GM21360 (cell line): ENCODE measurements around the gene SLC14A1.

ENCODE experiments used
- ATAC-seq: cut with Tn5 transposase; IDR thresholded peaks from one replicate; pipeline ENCODE4 v1.9.1; 2021; ENCODE audit warnings: mild to moderate bottlenecking, moderate library complexity; ENCODE audit not compliant: unreplicated experiment

Gene SLC14A1

DNA sequence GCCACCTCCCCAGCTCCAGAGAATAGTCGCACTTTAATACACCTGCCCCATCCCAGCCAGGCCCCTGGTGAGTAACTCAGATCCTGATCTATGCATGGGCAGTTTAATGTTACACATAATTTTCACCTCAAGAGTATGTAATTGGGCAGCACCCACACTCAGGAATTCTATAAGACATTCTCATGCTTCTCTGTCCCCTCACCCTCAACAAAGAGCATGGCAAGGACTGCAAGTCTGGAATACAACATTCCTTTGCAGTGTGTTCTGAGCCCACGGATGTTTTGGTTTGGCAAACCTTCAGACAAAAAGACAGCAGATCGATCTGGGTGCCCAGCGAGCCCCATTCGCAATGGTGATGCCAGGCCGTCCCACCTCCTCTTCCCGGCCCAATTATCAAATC is 4.9 kb upstream of the SLC14A1 start:
- ATAC-seq = no peak

DNA sequence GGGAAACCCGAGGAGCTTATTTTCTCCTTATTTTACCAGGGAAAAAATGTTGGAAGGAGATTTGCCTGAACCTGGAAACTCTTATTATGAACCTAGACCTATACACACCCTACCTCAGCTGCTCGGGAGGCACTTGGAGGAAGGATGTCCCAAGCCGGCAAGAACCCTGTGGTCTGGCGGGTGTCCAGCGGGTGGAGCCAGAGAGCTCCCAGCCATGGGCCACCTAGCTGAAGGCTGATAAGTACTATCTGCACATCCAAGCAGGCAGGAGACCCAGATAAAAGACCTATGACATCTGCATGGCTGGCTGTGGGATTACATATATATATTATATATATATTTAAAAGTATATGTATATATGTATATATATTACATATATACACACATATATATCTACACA is 1.1 kb upstream of the SLC14A1 start:
- no peak for ATAC-seq

DNA sequence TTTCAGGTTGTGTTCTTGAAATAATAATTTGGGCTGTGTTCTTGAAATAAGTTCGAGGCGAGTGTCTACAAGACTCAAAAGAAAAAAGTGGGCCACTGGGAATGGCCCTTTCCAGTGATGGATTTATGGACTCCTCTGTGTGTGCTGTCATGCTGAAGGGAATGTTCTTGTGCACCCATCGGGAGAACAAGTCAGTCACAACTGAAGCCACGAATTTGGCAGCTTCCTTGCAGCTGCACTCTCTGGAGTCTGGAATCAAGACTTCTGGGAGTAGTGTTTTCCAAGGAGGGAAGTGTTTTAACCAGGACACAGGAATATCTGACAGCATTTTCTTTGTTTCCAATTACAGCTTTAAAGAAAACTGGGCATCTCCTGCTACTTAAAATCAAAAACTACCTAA is 620 bp downstream of the SLC14A1 start:
- no peak for ATAC-seq

DNA sequence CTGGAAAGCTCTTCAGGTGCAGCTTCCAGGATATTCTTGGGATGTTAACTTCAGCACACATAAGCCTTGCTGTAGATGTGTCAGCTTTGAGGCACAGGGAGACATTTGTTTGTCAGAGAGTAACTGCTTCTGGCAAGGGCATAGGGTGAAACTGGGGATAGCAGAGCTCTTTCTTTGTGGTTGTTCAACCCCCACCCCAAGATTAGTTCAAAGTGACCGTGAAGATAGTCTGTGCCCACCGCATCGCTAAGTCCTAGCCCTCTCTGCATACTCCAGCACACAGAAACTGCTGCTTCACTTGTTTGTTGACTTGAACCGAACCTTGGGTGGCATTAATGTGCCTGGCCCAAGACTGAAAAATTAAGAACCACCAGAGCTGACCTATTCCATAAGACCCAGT is 1.4 kb downstream of the SLC14A1 start:
- no peak for ATAC-seq

DNA sequence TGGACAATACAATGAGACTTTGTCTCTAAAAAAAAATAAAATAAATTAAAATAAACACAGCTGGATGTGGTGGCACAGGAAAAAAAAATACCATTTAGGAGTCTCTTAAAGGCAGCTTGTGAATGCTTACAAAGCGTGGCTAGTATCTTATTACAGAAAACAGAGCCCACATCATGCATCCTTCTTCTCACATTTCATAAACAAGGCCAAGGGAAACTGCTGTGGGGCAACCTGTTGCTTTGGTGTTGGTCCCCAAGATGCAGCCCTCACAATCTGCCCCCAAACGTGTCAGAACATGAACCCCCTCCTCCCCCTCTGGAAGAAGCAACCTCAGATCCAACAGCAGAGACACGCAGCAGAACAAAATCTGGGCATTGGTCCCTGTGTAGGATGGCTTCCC is 2.6 kb downstream of the SLC14A1 start:
- no peak for ATAC-seq

DNA sequence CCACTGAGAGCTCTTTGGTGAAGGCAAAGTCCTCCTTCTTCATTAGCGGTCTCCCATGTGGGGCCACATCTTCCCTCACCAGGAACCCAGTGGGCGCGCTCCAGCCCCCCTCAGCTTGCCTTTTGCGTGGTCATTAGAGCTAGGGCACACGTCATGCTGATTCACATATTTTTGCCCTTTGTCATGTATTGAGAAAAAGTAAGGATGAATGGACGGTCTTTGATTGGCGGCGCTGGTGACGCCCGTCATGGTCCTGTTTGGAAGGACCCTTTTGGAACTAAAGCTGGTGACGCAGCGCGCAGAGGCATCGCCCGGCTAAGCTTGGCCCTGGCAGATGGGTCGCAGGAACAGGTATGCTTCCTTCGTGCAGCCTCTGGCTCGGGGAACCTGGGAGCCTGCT is 3.1 kb downstream of the SLC14A1 start:
- no peak for ATAC-seq

DNA sequence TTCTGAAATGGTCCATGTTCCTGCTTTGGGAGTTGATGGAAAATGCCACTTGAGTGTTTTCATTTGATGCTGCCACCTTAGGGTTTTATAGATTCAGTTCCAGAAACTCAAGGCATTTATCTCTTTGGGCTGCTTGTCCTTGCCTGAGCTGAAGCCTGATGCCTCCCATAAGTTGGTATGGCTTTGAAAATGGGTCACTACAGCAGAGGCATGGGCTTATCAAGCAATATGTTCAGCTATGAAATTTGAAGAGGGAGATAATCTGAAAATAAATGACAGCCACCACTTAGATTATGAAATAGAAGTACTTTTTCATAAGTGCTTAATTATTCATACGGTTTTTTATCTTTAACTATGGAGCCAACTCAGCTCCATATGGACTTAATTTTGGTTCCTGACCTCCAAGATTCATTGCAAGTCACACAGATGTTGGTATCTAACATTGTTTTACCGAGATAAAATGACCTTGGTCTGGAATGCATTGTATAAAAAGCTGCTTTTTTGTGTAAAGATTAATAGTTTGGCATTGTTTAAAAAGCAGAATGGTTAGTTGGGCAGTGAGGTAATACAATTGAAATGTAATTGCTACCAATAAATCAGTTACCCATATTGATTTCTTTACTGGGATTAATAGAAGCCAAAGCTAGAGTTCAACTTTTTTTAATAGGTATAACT is 4.5 kb downstream of the SLC14A1 start:
- ATAC-seq = no peak

DNA sequence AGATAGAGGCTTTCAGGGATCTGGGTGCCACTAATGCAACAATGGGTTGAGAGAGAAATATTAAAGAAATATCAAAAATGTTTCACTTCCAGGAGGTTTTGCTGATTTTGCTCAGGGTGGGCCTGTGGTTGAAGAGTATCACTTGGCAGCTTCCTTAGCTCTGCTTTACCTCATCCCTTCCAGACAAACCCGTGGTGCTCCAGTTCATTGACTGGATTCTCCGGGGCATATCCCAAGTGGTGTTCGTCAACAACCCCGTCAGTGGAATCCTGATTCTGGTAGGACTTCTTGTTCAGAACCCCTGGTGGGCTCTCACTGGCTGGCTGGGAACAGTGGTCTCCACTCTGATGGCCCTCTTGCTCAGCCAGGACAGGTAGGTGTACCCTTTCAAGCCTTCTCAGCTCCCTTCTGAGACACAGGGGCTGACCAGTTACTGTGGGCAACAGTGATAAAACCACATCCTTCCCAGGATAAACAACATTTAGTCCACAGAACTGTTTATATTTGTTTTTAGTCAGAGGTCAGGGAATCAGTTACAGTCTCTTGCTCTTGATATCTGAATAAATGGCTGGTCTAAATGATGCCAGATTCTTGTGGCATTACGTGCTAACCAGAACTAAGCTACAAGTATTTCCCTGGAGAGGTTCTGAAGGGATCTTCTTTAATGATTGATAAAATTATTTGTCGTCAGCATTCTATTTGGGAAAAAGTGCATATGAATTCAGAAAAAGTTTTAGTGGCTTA is 7.0 kb downstream of the SLC14A1 start:
- no peak for ATAC-seq

DNA sequence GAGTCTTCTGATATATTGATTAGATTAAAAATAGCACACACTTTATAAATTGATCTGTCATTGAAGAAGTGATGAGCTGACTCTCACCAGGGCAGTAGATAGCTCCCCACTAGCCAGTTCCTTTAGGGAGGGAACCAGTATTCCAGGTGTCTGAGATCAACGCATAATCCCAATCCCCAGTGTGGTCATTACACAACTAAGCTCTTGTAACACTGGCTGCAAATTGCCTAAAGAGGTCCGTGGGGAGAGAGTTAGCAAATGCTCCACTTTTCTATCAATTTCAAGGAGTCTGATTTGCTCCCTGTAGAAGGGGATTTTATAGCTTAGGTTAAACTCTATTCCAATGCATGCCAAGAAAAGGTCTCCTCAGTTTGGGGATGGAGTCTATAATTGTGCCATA is 7.7 kb downstream of the SLC14A1 start:
- no peak for ATAC-seq

DNA sequence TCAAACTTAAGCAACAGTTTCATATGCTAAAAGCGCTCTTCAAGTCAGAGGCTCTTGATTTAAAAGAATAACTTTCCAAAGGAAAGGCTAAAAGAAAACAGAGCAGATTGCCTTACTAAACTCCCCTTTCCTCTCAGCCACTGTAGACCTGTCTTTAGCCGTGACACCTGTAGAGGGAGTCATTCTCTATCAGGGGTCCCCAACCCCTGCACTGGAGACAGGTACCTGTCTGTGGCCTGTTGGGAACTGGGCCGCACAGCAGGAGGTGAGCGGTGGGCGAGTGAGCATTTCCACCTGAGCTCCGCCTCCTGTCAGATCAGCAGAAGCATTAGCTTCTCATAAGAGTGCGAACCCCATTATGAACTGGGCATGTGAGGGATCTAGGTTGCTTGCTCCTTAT is 9.6 kb downstream of the SLC14A1 start:
- ATAC-seq = no peak

DNA sequence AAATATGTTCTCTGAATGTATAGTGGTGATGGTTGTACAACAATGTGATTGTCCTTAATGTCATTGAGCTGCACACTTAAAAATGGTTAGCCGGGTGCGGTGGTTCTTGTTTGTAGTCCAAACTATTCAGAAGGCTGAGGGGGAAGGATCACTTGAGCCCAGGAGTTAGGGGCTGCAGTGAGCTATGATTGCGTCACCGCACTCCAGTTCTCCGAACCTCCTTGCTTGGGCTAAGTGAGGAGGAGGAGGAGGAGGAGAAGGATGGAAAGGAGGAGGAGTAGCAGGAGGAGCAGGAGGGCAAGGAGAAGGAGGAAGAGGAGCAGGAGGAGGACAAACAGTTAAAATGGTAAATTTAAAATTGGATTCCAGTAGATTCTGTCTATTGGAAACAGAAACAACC is 10.5 kb downstream of the SLC14A1 start:
- ATAC-seq = no peak

DNA sequence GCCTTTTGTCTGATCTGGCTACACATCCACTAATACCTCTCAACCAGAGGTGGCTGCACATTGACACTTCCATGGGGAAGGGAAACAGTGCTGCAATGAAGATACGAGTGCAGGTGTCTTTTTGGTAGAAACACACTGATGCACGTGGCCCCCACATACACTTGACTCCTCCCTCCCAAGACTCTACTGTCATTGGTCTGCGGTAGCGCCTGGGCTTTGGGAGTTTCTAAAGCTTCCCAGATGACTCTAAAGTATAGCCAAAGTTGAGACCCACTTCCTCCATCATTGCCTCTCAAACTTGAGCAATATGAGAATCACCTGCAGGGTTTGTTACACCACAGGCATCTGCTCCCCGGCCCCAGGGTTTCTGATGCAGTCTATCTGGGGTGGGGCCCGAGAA is 11.0 kb downstream of the SLC14A1 start:
- ATAC-seq = no peak

DNA sequence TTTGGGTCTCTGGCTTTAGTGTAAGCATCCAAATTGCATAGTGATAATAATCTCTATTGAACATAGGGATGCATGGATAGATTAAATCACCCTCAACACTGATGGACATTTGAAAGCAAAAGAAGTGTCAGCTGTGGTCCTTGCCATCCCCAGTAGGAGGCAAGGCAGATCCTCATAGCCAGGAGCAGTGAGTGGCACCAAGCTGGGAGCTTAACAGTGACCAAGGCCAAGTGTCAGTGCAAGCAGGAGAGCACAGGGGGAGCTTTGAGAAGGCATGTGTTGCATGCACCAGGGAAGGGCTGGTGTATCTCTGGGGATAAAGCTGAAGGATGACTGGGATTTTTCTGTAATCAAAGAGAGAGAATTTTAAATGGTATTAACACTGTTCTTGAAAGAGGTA is 14.7 kb downstream of the SLC14A1 start:
- ATAC-seq = no peak

DNA sequence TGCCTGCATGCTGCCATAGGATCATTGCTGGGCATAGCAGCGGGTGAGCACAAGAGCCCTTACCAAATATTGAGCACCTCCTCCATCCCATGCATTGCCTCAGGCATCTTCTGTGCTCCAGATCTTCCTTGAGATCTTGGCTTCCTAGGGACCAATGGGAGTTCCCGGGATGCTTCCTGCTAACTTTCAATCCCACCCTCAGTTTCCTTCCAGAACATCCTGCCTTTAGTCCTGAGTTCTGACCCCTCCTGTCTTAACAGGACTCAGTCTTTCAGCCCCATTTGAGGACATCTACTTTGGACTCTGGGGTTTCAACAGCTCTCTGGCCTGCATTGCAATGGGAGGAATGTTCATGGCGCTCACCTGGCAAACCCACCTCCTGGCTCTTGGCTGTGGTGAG is 15.3 kb downstream of the SLC14A1 start:
- no peak for ATAC-seq

DNA sequence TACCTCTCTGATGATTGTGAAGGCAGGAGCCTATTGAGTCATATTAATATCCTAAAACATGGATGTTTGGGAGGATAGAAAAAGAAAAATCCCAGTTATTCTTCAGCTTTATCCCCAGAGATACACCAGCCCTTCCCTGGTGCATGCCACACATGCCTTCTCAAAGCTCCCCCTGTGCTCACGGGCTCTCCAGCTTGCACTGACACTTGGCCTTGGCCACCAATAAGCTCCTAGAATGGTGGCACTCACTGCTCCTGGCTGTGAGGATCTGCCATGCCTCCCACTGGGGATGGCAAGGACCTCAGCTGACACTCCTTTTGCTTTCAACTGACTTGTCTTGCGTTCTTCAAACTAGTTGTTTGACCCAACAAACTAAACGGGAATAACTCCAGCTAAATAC is 15.9 kb downstream of the SLC14A1 start:
- no peak for ATAC-seq

DNA sequence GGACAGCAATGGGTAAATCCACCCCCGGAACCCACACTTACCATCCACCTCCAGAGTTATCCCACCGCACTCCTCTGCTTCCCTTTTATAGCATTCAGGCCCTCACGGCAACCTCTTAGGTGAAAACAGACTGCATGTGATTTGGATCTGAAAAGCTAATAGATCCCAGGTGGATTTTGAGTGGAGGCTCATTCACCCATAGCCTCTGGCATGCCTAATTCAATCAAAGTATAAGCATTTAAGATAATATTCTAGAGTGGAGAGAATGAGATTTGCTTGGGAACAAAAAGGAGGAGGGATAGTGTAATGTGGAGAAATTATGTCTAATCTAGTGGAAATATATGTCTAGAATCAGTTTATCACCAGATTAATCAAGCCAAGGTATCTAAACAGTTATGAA is 17.1 kb downstream of the SLC14A1 start:
- ATAC-seq = no peak

DNA sequence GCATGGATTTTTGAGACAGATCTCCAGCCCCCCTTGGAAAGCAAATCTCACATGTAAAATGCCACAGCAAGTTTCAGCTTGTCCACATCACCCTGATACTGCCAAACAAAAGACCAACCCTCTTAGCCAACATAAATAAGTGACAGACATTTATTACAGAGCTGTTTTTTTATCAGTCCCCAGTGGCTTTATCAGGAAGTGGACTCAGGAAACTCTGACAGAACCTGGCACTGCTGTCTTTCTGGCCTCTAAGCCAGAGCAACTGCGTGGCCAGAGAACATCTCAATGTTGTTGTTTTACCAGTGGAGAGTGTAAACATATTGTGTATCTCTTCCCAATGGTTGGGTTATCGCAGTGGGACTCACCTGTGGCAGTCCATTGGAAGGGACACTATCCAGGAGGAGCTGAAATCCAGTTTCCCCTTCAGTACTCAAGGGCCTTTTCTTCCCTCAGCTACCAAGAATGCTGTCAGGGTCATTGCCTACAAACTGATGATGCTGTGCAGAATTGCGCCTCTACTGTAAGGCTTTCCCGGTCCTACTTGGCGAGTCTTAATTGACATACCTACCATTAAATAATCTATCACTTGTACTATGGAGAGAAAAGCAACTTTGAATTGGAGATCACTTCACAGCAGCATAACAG is 22.0 kb downstream of the SLC14A1 start:
- no peak for ATAC-seq

DNA sequence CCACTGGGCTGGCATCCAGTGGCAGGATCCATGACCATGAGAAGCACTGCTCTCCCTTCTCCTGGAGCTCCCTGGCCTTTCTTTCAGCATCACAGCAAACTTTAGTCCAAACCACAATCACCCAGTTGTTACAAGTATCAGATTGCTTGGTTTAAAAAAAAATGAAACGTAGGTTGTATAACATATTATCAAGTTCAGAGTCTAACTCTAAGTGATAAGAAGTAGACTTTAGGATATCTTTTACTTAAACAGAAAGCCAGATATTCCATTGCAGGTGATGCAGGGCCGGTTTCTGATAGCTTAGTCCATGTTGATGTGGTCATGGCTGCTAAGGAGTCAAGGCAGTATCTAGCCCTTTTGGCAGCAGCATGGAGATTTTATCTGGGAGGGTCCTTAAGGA is 24.5 kb downstream of the SLC14A1 start:
- ATAC-seq = no peak

DNA sequence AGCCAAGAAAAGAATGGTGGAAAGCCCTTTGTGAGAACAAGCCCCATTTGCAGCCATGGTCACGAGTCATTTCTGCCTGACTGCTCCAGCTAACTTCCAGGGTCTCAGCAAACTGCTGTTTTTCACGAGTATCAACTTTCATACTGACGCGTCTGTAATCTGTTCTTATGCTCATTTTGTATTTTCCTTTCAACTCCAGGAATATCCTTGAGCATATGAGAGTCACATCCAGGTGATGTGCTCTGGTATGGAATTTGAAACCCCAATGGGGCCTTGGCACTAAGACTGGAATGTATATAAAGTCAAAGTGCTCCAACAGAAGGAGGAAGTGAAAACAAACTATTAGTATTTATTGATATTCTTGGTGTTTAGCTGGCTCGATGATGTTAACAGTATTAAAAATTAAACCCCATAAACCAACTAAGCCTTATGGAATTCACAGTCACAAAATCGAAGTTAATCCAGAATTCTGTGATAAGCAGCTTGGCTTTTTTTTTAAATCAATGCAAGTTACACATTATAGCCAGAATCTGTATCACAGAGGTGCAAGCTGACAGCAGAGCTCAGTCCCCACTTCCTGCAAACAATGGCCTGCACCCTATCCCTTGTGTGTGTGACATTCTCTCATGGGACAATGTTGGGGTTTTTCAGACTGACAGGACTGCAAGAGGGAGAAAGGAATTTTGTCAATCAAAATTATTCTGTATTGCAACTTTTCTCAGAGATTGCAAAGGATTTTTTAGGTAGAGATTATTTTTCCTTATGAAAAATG is 26.1 kb downstream of the SLC14A1 start:
- ATAC-seq = peak; percentile 60

DNA sequence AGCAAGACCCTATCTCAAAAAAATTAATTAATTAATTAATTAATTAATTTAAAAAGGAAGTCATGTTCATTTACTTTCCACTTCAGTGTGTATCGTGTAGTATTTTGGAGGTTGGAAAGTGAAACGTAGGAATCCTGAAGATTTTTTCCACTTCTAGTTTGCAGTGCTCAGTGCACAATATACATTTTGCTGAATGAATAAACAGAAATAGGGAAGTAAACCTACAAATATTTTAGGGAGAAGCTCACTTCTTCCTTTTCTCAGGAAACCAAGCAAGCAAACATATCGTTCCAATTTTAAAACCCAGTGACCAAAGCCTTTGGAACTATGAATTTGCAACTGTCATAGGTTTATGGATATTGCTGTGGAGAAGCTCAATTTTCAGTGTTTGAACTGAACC is 27.8 kb downstream of the SLC14A1 start:
- no peak for ATAC-seq

DNA sequence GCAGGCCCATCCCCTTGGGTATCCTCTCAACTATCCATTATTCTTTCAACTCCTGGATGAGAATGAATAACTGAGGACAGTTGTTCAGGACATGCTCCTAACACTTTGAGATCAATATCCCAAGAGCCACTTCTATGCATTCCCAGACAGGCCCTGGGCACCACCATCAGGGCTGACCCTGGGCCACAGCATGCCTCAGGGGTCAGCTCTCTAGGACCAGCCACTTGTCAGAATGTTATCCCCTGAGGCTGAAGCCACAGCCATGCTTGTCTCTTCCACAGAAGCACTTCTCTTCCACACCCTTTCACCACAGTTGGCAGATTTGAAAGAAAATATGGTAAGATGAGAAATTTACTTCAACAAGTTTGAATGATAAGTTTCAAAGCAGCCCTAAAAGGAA is 28.7 kb downstream of the SLC14A1 start:
- ATAC-seq = no peak

DNA sequence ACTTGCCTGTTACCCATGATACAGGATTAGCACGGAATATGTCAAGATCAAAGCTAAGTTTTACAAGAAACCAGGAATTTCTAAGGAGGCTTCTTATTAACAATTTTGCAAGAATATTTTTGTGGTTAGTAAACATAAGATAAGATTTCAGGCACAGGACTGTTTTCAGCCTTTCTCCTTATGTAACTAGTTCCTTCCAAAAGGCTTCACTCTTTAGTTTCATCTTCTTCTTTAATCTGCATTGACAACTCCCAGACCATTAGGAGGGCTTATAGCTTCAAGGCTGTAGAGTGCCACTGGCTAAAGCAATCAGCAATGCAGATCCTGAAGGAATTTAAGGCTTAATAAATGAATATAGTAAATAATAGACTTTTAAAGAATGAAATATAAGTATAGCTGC is 29.3 kb downstream of the SLC14A1 start:
- no peak for ATAC-seq
